ENCODE data around the gene NEK4.
A peak's percentile ranks its signal among the peaks of the same experiment; 100 is the strongest.

Gene NEK4

GRCh38 chr3:52770496-52771333 lies at the start of gene NEK4:
NEK4 (minus strand) TSS chr3:52770940; CDS start chr3:52770746, 194 bp downstream.
- DNase-seq = peak; percentile 80

- no peak for DNase-seq
Measured at GRCh38 chr3:52819936-52820335, 49.2 kb upstream of the NEK4 start.

GRCh38 chr3:52817860-52818259 lies 47.1 kb upstream of the NEK4 start:
- DNase-seq = no peak

GRCh38 chr3:52817221-52817620 lies 46.5 kb upstream of the NEK4 start:
- no peak for DNase-seq

GRCh38 chr3:52816654-52817053 lies 45.9 kb upstream of the NEK4 start:
- no peak for DNase-seq

- no peak for DNase-seq
Measured at GRCh38 chr3:52816199-52816598, 45.5 kb upstream of the NEK4 start.

GRCh38 chr3:52813810-52814209 lies 43.1 kb upstream of the NEK4 start:
- DNase-seq = no peak

GRCh38 chr3:52811452-52812011 lies 40.8 kb upstream of the NEK4 start:
- no peak for DNase-seq

- no peak for DNase-seq
Measured at GRCh38 chr3:52810923-52811322, 40.2 kb upstream of the NEK4 start.

- no peak for DNase-seq
Measured at GRCh38 chr3:52809662-52810377, 39.1 kb upstream of the NEK4 start.

- DNase-seq = no peak
Measured at GRCh38 chr3:52809149-52809548, 38.4 kb upstream of the NEK4 start.

GRCh38 chr3:52805270-52806039 lies 34.7 kb upstream of the NEK4 start:
- no peak for DNase-seq

- no peak for DNase-seq
Measured at GRCh38 chr3:52801839-52802238, 31.1 kb upstream of the NEK4 start.

GRCh38 chr3:52800079-52800478 lies 29.3 kb upstream of the NEK4 start:
- DNase-seq = no peak

- no peak for DNase-seq
Measured at GRCh38 chr3:52798978-52799476, 28.3 kb upstream of the NEK4 start.

GRCh38 chr3:52798376-52798977 lies 27.7 kb upstream of the NEK4 start:
- no peak for DNase-seq

- DNase-seq = no peak
Measured at GRCh38 chr3:52796411-52796810, 25.7 kb upstream of the NEK4 start.

GRCh38 chr3:52795298-52795900 lies 24.7 kb upstream of the NEK4 start:
- no peak for DNase-seq

- DNase-seq = no peak
Measured at GRCh38 chr3:52794612-52795099, 23.9 kb upstream of the NEK4 start, which contains the start of gene ITIH3. ITIH3 (plus strand) TSS chr3:52794796; CDS start chr3:52794804, 8 bp downstream.

- DNase-seq = no peak
Measured at GRCh38 chr3:52793702-52794611, 23.2 kb upstream of the NEK4 start.
